NCI-H526 (cell line): ENCODE data around the gene SMDT1.
A peak's percentile ranks its signal among the peaks of the same experiment; 100 is the strongest.

ENCODE experiments used
- DNase-seq, 2 experiments: peaks; one replicate each; lab custom pipeline; 2025; lab: John Stamatoyannopoulos, UW

SMDT1 gene

GRCh38 chr22:42079319-42080251 is at the start of gene SMDT1:
Gene SMDT1 (plus strand): TSS chr22:42079700. CDS start chr22:42079769, 69 bp downstream.
- peak; percentile 89 to 97 for DNase-seq

GRCh38 chr22:42033263-42034181 is 46.0 kb upstream of the SMDT1 start:
- DNase-seq, result no peak

- DNase-seq, result no peak
These were observed 44.2 kb upstream of the SMDT1 start for GRCh38 chr22:42035256-42035655.

- no peak for DNase-seq
These were observed 40.2 kb upstream of the SMDT1 start for GRCh38 chr22:42039271-42039670.

GRCh38 chr22:42041784-42042183 is 37.7 kb upstream of the SMDT1 start:
- no peak for DNase-seq

- DNase-seq, result no peak
These were observed 28.8 kb upstream of the SMDT1 start for GRCh38 chr22:42050641-42051180.

- no peak for DNase-seq
These were observed 26.7 kb upstream of the SMDT1 start for GRCh38 chr22:42052765-42053164.

GRCh38 chr22:42056757-42057511 is 22.6 kb upstream of the SMDT1 start:
- no peak for DNase-seq

- DNase-seq, result no peak
These were observed 19.0 kb upstream of the SMDT1 start for GRCh38 chr22:42060489-42060888.

- no peak for DNase-seq
These were observed 18.5 kb upstream of the SMDT1 start for GRCh38 chr22:42061041-42061440.

GRCh38 chr22:42062506-42063170 is 16.9 kb upstream of the SMDT1 start:
- no peak for DNase-seq

- DNase-seq, result no peak
These were observed 14.9 kb upstream of the SMDT1 start for GRCh38 chr22:42064629-42065028.

- DNase-seq, result no peak
These were observed 13.9 kb upstream of the SMDT1 start for GRCh38 chr22:42065438-42066125.

GRCh38 chr22:42066126-42066761 is 13.3 kb upstream of the SMDT1 start:
- no peak for DNase-seq

GRCh38 chr22:42066937-42067336 is 12.6 kb upstream of the SMDT1 start:
- no peak for DNase-seq

GRCh38 chr22:42067671-42068251 is 11.7 kb upstream of the SMDT1 start:
- DNase-seq, result no peak

GRCh38 chr22:42068291-42068690 is 11.2 kb upstream of the SMDT1 start:
- DNase-seq, result no peak

- DNase-seq, result no peak
These were observed 9.5 kb upstream of the SMDT1 start for GRCh38 chr22:42069801-42070516.
